HG03196 (cell line): ENCODE measurements around the gene UBE4A.

Source experiments
- ATAC-seq: cut with Tn5 transposase; IDR thresholded peaks from one replicate; pipeline ENCODE4 v1.9.1; 2021; ENCODE audit not compliant: unreplicated experiment

Gene UBE4A

DNA sequence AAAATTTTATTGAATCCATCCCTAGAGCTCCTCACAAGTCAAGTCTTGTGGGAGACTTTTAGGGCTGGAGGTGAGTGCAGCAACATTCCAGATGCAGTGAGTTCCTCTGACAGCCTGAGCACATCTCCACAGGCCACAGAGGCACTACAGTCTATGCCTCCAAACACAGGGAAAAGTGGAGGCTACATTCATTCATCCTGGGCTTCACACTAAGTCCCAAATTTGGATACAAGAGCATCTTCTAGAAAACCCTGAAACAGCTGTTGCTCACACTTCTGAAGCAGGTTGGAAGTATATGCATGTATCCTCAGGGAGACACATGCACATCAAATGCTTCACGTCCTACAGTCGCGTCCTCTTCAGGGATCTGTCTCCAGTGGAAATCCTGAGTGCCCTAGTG lies 18.1 kb upstream of the UBE4A start:
- no peak for ATAC-seq

DNA sequence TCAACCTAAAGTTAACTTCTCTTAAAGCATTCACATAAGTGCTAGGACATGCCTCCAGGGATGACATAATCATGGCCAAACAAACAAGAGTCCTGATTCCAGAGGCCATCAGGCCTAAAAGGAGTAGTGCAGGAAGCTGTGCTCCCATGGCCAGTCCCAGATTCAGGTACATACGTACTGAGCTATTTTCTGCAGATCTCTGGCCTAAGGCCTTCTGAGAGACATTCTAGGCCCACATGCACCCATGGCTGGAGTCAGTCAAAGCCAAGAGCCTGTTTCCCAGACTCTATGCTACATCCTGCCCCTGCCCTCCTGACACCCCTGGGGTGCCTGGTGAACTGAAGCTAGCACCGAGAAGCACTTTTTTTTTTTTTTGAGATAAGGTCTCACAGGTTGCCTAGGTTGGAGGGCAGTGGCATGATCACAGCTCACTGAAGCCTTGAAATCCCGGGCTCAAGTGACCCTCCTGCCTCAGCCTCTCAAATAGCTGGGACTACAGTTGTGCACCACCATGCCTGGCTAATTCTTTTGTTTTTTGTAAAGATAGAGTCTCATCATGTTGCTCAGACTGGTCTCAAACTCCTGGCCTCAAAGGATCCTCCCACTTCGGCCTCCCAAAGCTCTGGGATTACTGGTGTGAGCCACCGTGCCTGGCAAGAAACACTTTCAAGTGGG lies 17.4 kb upstream of the UBE4A start:
- ATAC-seq, result no peak

DNA sequence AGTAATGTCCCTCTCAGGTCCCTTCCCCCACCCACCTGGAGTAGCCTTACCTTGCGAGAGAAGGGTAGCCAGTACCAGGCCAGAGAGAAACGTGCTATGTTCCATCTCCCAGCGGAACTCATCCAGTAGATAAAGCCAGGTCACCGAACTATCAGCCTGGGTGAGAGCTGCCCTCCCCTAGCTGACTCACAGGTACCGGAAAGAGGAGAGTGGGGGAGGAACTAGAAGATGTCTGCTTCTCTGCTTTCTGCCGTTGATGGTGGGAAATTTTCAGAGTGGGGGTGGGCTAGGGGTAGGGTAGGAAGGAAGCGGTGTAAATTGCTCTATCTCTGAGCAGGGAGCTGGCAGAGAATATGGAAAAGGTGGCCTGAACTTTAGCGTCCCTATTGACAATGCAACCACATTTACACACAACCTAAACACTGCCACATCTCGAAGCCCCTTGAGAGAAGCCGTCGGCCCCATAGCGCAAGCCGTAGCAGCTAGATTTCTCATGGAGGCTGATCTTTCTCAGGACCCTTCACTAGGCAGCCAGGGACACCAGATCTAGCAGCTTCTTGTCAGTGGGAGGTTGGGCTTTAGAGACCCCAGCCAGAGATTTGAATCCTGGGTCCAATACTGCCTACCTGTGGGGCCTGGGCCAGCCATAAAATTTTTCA lies 16.8 kb upstream of the UBE4A start, which contains the start of gene CD3D:
CD3D (minus strand) TSS at position 203 of the 659 bp plus-strand sequence; CDS start at position 105, 98 bp downstream.
- ATAC-seq, result no peak

DNA sequence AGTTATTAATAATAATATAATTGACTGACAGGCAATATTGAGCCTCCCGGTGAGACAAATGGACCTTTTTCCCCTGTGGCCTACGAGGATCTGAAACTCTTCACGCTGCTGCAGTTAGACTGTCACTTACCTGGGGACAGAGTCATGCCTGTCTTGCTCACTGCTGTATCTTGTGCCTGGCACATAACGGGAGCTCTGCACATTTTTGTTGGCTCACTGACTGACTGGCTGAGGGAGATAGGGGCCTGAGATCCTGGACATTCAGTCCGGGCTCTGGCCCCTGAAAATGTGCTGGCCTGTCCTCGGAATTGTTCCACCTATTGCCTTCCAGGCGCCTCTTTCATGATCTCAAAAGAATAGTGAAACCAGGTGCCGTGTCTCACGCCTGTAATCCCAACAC lies 16.2 kb upstream of the UBE4A start:
- no peak for ATAC-seq

DNA sequence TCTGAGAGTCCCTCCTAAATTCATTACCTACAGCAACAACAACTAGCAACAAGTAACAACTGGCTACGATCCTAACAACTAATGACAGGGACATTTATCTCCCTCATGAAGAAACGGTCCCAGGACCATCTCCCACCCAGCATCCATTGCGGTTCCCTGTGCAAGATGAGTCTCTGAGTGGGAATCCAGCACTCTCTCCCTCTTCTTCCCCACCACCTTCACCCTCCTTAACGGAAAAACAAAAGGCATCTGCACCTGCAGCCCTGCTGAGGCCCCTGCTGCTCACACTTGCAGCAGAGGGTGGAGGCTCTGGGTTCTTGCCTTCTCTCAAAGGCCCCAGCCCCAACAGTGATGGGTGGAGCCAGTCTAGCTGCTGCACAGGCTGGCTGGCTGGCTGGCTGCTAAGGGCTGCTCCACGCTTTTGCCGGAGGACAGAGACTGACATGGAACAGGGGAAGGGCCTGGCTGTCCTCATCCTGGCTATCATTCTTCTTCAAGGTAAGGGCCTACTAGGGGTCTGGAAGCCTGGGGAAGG lies 15.4 kb upstream of the UBE4A start, which contains the start of gene CD3G:
CD3G (plus strand) TSS at position 364 of the 535 bp plus-strand sequence; CDS start at position 444, 80 bp downstream.
- no peak for ATAC-seq

DNA sequence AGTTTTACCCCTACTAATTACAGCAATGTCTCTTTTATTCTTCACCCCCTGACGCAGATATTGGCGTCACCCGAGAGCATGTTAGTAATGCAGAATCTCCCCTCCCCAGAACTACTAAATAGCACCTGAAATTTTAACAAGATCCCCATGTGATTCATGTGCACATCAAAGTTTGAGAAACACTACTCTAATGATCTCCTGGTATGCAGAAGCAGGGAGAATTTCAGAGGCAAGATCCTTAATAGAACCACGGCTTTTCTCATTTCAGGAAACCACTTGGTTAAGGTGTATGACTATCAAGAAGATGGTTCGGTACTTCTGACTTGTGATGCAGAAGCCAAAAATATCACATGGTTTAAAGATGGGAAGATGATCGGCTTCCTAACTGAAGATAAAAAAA lies 9.9 kb upstream of the UBE4A start:
- ATAC-seq, result no peak

DNA sequence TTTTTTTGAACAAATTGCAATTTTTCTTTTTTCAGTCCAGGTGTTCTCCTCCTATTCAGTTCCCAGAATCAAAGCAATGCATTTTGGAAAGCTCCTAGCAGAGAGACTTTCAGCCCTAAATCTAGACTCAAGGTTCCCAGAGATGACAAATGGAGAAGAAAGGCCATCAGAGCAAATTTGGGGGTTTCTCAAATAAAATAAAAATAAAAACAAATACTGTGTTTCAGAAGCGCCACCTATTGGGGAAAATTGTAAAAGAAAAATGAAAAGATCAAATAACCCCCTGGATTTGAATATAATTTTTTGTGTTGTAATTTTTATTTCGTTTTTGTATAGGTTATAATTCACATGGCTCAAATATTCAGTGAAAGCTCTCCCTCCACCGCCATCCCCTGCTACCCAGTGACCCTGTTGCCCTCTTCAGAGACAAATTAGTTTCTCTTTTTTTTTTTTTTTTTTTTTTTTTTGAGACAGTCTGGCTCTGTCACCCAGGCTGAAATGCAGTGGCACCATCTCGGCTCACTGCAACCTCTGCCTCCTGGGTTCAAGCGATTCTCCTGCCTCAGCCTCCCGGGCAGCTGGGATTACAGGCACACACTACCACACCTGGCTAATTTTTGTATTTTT lies 6.2 kb upstream of the UBE4A start:
- no peak for ATAC-seq

DNA sequence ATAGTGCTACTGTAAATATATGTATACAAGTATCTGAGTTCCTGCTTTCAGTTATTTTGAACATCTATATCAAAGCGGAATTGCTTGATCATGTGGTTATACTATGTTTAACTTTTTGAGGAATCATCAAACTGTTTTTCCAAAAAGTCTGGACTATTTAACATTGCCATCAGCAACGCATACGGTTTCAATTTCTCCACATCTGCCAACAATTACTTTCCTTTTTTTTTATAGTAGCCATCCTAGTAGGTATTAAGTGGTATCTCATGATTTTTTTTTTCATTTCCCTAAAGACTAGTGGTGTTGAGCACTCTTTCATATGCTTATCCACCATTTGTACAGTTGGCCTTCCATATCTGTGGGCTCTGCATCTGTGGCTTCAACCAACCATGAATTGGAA lies 1.3 kb upstream of the UBE4A start:
- ATAC-seq, result no peak

DNA sequence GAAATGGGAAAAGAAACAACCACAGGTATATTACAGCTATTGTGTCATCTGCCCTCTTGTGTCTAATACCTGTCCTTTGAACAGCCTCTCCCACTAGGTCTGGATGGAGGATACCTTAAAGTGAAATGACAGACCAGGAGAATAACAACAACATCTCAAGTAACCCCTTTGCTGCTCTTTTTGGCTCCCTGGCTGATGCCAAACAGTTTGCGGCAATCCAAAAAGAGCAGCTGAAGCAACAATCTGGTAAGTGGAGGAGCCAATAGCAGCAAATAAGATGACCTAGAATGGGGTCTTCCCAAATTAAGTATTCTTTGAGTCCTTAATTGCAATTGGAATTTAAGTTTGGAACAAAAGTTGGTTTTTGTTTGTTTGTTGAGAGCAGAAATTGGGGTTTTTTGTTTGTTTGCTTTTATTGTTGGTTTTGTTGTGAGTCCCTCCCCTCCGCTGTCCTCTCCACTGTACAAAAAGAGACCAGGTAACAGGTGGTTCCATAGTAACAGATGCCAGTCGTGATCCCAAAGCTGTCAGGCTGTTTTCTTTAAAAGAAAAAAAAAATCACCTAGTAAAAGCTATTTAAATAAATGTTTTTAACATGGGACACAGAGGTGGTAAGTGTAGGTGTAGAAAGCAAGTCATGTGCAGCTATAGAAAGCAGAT lies 5.7 kb downstream of the UBE4A start:
- no peak for ATAC-seq

DNA sequence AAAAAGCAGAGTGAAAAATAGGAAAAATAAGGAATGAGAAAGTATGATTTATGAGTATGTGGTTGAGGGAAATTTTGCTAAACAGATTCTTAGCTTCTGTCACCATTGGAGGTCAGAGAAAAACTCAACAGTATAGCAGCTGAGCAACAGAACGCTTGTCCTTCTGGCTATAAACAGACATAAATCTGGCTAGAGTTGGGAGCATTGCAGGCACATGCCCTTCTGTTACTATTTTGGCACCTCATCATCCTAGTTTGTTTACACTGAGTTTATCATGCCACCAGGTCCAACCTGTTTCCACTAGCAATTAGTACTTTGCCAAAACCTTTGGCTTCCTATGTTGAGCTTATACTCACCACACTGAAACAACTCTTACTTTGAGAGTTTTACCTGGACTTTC lies 6.9 kb downstream of the UBE4A start:
- no peak for ATAC-seq

DNA sequence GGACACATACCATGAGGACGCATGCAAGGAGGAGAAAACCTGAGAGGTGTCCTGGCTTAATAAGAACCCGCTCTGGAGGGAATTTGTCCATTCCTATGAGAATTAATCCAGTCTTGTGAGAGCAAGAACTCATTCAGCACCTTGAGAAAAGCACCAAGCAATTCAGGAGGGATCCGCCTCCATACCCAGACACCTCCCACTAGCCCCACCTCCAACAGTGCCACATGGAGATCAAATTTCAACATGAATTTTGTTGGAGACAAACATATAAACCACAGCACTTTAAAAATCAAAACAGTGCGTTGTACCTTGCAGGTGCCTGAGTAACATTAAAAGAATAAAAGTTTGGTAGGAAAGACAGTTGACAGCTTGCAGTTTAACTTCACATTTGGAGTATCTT lies 11.4 kb downstream of the UBE4A start:
- no peak for ATAC-seq

DNA sequence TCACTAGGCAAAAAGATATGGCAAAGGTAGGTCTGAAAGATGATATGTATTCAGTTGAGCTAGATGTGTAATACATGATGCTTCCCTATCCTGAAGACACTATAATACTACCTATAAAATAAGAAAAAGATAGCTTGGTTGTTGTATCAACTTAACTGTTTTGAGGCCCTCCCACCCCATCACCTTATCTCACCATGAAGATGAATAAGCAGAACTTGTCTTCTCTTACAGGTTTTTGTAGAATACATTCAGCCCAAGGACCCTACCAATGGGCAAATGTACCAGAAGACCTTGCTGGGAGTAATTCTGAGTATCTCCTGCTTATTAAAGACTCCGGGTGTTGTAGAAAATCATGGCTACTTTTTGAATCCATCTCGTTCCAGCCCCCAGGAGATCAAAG lies 13.9 kb downstream of the UBE4A start:
- no peak for ATAC-seq

DNA sequence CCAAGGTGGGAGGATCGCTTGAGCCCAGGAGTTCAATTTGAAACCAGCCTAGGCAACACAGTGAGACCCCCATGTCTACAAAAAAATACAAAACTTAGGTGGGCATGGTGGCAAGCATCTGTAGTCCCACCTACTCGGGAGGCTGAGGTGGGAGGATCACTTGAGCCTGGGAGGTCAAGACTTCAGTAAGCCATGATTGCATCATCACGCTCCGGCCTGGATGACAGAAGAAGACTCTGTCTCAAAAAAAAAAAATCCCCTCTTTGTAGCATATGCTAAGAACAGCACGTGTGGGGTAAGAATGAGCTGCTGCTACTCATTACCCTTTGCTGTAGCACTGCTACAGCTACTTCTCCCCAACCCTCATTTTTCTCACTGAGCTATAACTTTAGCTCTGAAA lies 14.5 kb downstream of the UBE4A start:
- ATAC-seq, result no peak

DNA sequence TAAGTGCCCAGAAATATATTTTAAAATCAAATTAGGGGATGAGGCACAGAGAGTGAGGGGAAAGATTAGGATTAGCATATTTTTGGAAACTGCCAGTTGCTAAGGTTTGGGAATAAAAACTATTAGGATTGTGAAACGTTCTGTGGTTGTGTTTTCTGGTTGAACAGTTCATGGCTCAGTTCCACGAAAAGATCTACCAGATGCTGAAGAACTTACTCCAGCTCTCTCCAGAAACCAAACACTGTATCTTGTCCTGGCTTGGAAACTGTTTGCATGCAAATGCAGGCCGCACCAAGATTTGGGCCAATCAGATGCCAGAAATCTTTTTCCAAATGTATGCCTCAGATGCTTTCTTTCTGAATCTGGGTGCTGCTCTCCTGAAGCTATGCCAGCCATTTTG lies 15.3 kb downstream of the UBE4A start:
- ATAC-seq, result no peak

DNA sequence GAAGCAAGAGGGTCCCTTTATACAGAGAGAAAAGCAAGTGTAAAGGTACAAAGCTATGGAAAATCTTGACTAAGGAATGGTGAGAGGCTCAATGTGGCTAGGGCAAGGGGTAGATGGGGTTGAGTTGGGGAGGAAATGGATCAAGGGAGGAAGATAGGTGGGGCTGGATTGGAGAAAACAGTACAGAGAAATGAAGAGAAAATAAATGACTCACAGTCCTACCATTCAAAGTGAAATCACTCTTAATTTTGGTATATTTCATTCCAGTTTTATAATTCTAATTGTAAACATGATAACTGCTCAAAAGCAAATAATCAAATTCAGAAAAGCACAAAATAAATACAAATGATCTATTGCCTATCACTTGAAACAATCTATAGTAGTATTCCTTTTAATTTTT lies 16.6 kb downstream of the UBE4A start:
- ATAC-seq, result no peak

DNA sequence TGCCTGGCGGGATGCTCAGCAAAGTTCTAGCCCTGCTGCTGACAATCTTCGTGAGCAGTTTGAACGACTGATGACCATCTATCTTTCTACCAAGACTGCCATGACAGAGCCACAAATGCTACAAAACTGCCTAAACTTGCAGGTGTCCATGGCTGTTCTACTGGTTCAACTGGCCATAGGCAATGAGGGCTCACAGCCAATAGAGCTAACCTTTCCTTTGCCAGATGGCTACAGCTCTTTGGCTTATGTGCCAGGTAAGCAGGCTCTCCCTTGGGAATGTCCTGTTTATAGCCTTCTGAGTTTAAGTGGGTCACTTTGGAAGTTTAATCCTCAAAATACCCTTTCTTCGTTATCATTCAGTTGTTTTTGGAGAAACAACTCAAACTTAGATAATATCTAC lies 20.1 kb downstream of the UBE4A start:
- no peak for ATAC-seq

DNA sequence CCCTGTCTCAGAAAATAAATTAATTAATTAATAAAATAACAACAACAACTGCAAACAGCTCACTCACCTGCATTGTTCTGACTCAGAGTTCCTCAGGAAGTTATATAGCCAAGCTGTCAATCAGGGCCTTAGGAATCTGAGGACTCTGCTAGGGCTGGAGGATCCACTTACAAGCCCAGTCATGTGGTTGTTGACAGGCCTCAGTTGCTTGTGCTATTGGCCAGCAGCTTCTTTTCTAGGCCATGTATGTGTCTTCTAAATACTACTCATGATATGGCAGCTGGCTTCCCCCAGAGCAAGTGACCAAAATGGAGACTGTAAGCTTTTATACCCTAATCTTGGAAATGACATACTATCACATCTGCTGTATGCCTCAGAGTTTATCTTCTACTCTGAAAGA lies 21.2 kb downstream of the UBE4A start:
- no peak for ATAC-seq

DNA sequence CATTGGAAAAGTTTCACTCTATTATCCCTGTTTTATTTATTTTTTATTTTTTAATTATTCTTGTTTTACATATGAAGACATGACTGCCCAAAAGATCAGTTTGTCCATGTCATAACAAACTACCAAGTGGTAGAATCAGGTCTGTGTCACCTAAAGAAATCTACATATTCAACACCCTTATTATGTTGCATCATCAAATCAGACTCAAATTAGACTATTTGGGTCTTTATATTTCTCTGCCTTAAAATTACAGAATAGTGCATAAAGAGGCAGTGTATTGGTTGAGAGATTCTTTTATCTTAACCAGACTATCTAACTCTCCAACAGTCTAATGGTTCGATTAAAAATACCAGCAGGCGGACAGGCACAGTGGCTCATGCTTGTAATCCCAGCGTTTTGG lies 23.6 kb downstream of the UBE4A start:
- no peak for ATAC-seq

DNA sequence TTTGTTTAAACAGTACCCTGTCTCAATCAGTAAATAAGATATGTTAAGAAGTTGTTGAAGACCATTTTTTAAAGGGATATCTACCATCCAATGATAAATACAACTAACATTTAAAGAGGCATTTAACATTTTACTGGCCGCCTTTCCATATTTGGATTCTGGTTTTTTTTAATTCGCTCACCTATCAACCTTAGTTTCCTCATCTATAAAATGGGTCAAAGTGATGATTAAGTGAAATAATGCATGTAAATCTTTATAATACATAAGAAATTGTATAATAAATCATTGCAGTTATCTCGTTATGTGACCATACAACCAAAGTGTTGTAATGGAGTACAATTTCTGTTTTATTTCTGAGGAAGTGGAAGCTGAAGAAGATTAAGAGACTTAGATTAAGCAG lies 24.3 kb downstream of the UBE4A start:
- ATAC-seq, result no peak

DNA sequence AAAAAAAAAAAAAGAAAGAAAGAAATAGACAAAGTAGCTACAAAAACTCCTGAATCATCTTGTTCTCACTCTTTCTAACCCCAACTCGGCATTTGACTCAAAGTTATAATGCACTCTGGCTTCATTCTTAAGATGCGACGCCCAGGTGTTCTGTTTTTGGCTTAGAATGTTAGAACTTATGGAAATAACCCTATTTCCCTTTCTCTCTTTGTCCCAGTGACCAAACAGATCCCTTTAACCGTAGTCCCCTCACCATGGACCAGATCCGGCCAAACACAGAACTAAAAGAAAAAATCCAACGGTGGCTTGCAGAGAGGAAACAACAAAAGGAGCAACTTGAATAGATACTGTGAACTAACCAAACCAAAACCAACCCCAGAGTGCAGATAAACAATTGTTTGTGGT lies 36.7 kb downstream of the UBE4A start:
- no peak for ATAC-seq

DNA sequence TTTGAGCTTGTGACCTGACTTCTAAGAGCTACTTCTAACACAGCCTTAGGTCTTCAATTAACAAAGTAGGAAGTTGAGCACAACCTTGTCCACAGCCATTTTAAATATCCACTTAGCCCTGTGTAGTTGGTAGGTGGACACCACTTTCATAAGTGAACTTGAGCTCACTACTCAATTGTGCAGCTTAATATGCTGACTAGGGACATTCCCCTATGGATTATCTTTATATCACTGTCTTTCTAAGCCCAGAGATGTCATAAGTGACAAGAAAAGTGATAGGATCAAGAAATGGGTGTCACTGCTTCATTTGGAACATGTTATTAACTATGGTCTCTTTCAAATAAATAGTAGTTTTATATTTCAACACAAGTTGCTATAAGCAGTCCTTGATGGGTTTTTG lies 38.0 kb downstream of the UBE4A start:
- ATAC-seq, result no peak
